AG09309 (cell line): ENCODE results near the gene GUF1.

ENCODE experiments used
- DNase-seq: peaks from one replicate; pipeline ENCODE4 v3.0.0-alpha.2; 2010; ENCODE audit warnings: low read depth
- H3K4me3 ChIP-seq: 2 replicates; pipeline ENCODE4 v1.5.1; 2011; ENCODE audit warnings: mild to moderate bottlenecking, low read depth, low read length, moderate library complexity; ENCODE audit not compliant: control insufficient read depth
- TF ChIP-seq, protein P1 (sequence below): IDR thresholded peaks from 2 replicates; pipeline ENCODE4 v1.5.1; 2011; ENCODE audit warnings: mild to moderate bottlenecking, low read depth, low read length, inconsistent platforms; ENCODE audit not compliant: insufficient read depth, control insufficient read depth; ENCODE audit errors: missing control alignments

The GUF1 gene

GRCh38 chr4:44738615-44739014 lies 60.4 kb downstream of the GUF1 start:
- no peak for DNase-seq
- TF ChIP-seq, protein P1, sequence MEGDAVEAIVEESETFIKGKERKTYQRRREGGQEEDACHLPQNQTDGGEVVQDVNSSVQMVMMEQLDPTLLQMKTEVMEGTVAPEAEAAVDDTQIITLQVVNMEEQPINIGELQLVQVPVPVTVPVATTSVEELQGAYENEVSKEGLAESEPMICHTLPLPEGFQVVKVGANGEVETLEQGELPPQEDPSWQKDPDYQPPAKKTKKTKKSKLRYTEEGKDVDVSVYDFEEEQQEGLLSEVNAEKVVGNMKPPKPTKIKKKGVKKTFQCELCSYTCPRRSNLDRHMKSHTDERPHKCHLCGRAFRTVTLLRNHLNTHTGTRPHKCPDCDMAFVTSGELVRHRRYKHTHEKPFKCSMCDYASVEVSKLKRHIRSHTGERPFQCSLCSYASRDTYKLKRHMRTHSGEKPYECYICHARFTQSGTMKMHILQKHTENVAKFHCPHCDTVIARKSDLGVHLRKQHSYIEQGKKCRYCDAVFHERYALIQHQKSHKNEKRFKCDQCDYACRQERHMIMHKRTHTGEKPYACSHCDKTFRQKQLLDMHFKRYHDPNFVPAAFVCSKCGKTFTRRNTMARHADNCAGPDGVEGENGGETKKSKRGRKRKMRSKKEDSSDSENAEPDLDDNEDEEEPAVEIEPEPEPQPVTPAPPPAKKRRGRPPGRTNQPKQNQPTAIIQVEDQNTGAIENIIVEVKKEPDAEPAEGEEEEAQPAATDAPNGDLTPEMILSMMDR: peak; percentile 37
- no peak overlapping the region for H3K4me3 ChIP-seq

DNA sequence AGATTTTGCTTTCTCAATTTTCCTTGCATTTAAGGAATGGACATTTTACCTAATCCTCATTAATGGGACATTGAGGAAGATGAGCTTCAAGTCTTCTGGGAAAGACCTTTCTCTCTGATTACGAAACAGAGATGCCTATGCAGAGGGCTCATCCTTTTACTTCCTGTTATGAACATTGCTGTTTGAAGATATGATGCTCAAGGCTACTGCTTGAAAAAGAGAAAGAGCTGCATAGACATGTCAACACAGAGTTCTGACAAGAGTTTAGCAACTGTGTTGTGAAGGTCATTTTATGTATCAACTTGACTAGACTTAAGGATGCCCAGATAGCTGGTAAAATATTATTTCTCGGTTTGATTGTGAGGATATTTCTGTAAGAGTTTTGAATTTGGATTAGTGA lies 62.0 kb downstream of the GUF1 start:
- DNase-seq: no peak
- no peak overlapping the region for H3K4me3 ChIP-seq
- TF ChIP-seq, protein P1: no peak
